MM.1S (cell line): ENCODE data around the gene GRIN2D.

ENCODE experiments used
- DNase-seq: peaks from one replicate; pipeline ENCODE4 v3.0.0-alpha.2; 2015
- H2AFZ ChIP-seq: fragments of 300-600 bp; sonication (generic); 2 replicates; pipeline ENCODE4 v1.6.0; 2016; ENCODE audit warnings: antibody characterized with exemption, low read length
- H3F3A ChIP-seq: fragments of 300-600 bp; sonication (generic); 2 replicates; pipeline ENCODE4 v1.6.1; 2016; ENCODE audit warnings: mild to moderate bottlenecking, antibody characterized with exemption, low read length, moderate library complexity, mixed read lengths; ENCODE audit not compliant: insufficient read depth
- H3K27ac ChIP-seq: fragments of 300-600 bp; sonication (generic); 2 replicates; pipeline ENCODE4 v1.5.1; 2016; ENCODE audit warnings: mild to moderate bottlenecking, low read length
- H3K27me3 ChIP-seq: fragments of 300-600 bp; sonication (generic); replicated peaks from 2 replicates; pipeline ENCODE4 v1.6.0; 2016; ENCODE audit warnings: low read length; ENCODE audit not compliant: insufficient read depth
- H3K36me3 ChIP-seq: fragments of 300-600 bp; sonication (generic); replicated peaks from 2 replicates; pipeline ENCODE4 v1.6.1; 2016; ENCODE audit warnings: mild to moderate bottlenecking, low read length, mixed read lengths; ENCODE audit not compliant: insufficient read depth
- H3K4me1 ChIP-seq: fragments of 300-600 bp; sonication (generic); 2 replicates; pipeline ENCODE4 v1.6.1; 2016; ENCODE audit warnings: low read length, mixed read lengths
- H3K4me2 ChIP-seq: fragments of 300-600 bp; sonication (generic); 2 replicates; pipeline ENCODE4 v1.6.0; 2016; ENCODE audit warnings: low read depth, low read length
- H3K4me3 ChIP-seq: fragments of 300-600 bp; sonication (generic); 2 replicates; pipeline ENCODE4 v1.5.1; 2016; ENCODE audit warnings: low read length, mixed read lengths
- H3K79me2 ChIP-seq: fragments of 300-600 bp; sonication (generic); 2 replicates; pipeline ENCODE4 v1.6.1; 2016; ENCODE audit warnings: mixed run types, low read length, mixed read lengths
- H3K9ac ChIP-seq: fragments of 300-600 bp; sonication (generic); 2 replicates; pipeline ENCODE4 v1.6.1; 2016; ENCODE audit warnings: low read length, mixed read lengths
- H3K9me2 ChIP-seq: fragments of 300-600 bp; sonication (generic); replicated peaks from 2 replicates; pipeline ENCODE4 v1.6.1; 2016; ENCODE audit warnings: mild to moderate bottlenecking, low read length, mixed read lengths; ENCODE audit not compliant: insufficient read depth
- H3K9me3 ChIP-seq: fragments of 300-600 bp; sonication (generic); replicated peaks from 2 replicates; pipeline ENCODE4 v1.6.1; 2016; ENCODE audit warnings: mild to moderate bottlenecking, low read length, mixed read lengths; ENCODE audit not compliant: insufficient read depth
- H4K20me1 ChIP-seq: fragments of 300-600 bp; sonication (generic); 2 replicates; pipeline ENCODE4 v1.6.1; 2016; ENCODE audit warnings: mild to moderate bottlenecking, low read length, moderate library complexity, mixed read lengths; ENCODE audit not compliant: insufficient read depth
- EZH2 ChIP-seq: fragments of 300-600 bp; sonication (generic); optimal IDR thresholded peaks from 2 replicates; pipeline ENCODE3; 2017; ENCODE audit warnings: low read depth, mild to moderate bottlenecking, antibody characterized with exemption, low read length, mixed read lengths
- EZH2phosphoT487 ChIP-seq: fragments of 300-600 bp; sonication (generic); IDR thresholded peaks from 2 replicates; pipeline ENCODE4 v1.6.1; 2018; ENCODE audit warnings: antibody characterized with exemption, low read length
- TF ChIP-seq, protein P1 (sequence below): fragments of 300-600 bp; sonication (generic); IDR thresholded peaks from 2 replicates; pipeline ENCODE4 v1.5.1; 2016; ENCODE audit warnings: antibody characterized with exemption, low read length, mixed read lengths

The GRIN2D gene

GRCh38 chr19:48372904-48373303 lies 20.6 kb upstream of the GRIN2D start:
- H3K27me3 ChIP-seq: no peaks in the 10 kb centered on the region
- H3K4me2 ChIP-seq: no peak overlapping the region
- peaks cover 17% of the 10 kb centered on the region for H3F3A ChIP-seq
- TF ChIP-seq, protein P1, sequence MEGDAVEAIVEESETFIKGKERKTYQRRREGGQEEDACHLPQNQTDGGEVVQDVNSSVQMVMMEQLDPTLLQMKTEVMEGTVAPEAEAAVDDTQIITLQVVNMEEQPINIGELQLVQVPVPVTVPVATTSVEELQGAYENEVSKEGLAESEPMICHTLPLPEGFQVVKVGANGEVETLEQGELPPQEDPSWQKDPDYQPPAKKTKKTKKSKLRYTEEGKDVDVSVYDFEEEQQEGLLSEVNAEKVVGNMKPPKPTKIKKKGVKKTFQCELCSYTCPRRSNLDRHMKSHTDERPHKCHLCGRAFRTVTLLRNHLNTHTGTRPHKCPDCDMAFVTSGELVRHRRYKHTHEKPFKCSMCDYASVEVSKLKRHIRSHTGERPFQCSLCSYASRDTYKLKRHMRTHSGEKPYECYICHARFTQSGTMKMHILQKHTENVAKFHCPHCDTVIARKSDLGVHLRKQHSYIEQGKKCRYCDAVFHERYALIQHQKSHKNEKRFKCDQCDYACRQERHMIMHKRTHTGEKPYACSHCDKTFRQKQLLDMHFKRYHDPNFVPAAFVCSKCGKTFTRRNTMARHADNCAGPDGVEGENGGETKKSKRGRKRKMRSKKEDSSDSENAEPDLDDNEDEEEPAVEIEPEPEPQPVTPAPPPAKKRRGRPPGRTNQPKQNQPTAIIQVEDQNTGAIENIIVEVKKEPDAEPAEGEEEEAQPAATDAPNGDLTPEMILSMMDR: no peak
- TF ChIP-seq EZH2phosphoT487 (no peak), EZH2 (no peak)
- no peaks in the 10 kb centered on the region for H3K79me2 ChIP-seq
- peaks cover 8% of the 10 kb centered on the region for H3K4me1 ChIP-seq
- no peaks in the 10 kb centered on the region for H4K20me1 ChIP-seq
- no peaks in the 10 kb centered on the region for H3K36me3 ChIP-seq
- no peaks in the 10 kb centered on the region for H3K9me2 ChIP-seq
- no peak for DNase-seq
- H2AFZ ChIP-seq: no peak overlapping the region
- H3K4me3 ChIP-seq: no peak overlapping the region
- H3K9ac ChIP-seq: no peak overlapping the region
- H3K9me3 ChIP-seq: no peaks in the 10 kb centered on the region
- no peak overlapping the region for H3K27ac ChIP-seq

- no peak overlapping the region for H3K4me3 ChIP-seq
- no peaks in the 10 kb centered on the region for H3K9me2 ChIP-seq
- TF ChIP-seq, protein P1: no peak
- no peak for TF ChIP-seq EZH2
- no peak for TF ChIP-seq EZH2phosphoT487
- no peaks in the 10 kb centered on the region for H3K36me3 ChIP-seq
- no peak overlapping the region for H2AFZ ChIP-seq
- no peaks in the 10 kb centered on the region for H3K79me2 ChIP-seq
- H3K27me3 ChIP-seq: no peaks in the 10 kb centered on the region
- no peak overlapping the region for H3K9ac ChIP-seq
- H4K20me1 ChIP-seq: no peaks in the 10 kb centered on the region
- peaks cover 8% of the 10 kb centered on the region for H3K4me1 ChIP-seq
- no peak overlapping the region for H3K27ac ChIP-seq
- DNase-seq: no peak
- H3F3A ChIP-seq: peaks cover 22% of the 10 kb centered on the region
- no peaks in the 10 kb centered on the region for H3K9me3 ChIP-seq
- H3K4me2 ChIP-seq: no peak overlapping the region
Measured at GRCh38 chr19:48373567-48373966, 19.9 kb upstream of the GRIN2D start.

GRCh38 chr19:48378194-48378570 lies 15.3 kb upstream of the GRIN2D start:
- TF ChIP-seq EZH2phosphoT487: no peak
- peak overlapping the region; percentile 40; the same call in 1 of the 2 replicates for H3K9ac ChIP-seq
- peaks cover 15% of the 10 kb centered on the region for H3K79me2 ChIP-seq
- DNase-seq: peak; percentile 93
- no peak overlapping the region for H3K4me3 ChIP-seq
- no peaks in the 10 kb centered on the region for H3K9me3 ChIP-seq
- no peaks in the 10 kb centered on the region for H3K27me3 ChIP-seq
- no peaks in the 10 kb centered on the region for H4K20me1 ChIP-seq
- peak overlapping the region; percentile 95 for H3K27ac ChIP-seq
- H3K36me3 ChIP-seq: peaks cover 7% of the 10 kb centered on the region; the same call in 1 of the 2 replicates
- no peak overlapping the region for H2AFZ ChIP-seq
- peaks cover 32% of the 10 kb centered on the region for H3K4me1 ChIP-seq
- no peaks in the 10 kb centered on the region for H3K9me2 ChIP-seq
- peaks cover 60% of the 10 kb centered on the region for H3F3A ChIP-seq
- H3K4me2 ChIP-seq: no peak overlapping the region

DNA sequence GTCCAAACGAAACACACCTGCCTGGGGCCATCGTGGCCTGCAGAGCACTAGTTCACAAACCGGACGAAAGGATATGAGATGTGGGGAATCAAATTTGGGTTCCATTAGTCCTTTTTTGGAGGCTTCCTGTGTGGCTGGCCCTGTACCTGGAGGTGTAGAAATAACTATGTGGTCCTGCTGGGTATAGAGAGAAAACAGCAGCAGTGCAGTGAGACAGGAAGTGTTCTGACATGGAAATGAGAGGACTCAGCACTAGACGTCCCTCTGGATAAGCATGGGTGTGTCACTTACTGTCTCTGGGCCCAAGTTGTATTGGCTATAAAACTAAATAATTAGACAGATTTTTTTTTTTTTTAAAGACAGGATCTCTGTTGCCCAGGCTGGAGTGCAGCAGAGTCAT lies 14.4 kb upstream of the GRIN2D start:
- Histone ChIP-seq H3K27ac (peak overlapping the region; percentile 95), H2AFZ (no peak overlapping the region)
- TF ChIP-seq, protein P1: no peak
- no peak for TF ChIP-seq EZH2phosphoT487
- TF ChIP-seq EZH2: no peak

More for the DNA sequence above, 14.4 kb upstream of the GRIN2D start:
- Histone ChIP-seq H3K4me3 (peak overlapping the region; percentile 7; the same call in 1 of the 2 replicates), H3K9me3 (no peaks in the 10 kb centered on the region), H3F3A (peaks cover 60% of the 10 kb centered on the region), H3K9ac (peak overlapping the region; percentile 40), H4K20me1 (no peaks in the 10 kb centered on the region), H3K27me3 (no peaks in the 10 kb centered on the region), H3K79me2 (peaks cover 24% of the 10 kb centered on the region), H3K4me1 (peaks cover 36% of the 10 kb centered on the region), H3K36me3 (peaks cover 12% of the 10 kb centered on the region; the same call in 1 of the 2 replicates), H3K9me2 (no peaks in the 10 kb centered on the region), H3K4me2 (peak overlapping the region; percentile 40; the same call in 1 of the 2 replicates)
- peak; percentile 73 for DNase-seq
